WERI-Rb-1 (cell line): ENCODE results near the gene FOXD2.
A peak's percentile ranks its signal among the peaks of the same experiment; 100 is the strongest.

Source experiments
- DNase-seq: peaks from one replicate; pipeline ENCODE4 v3.0.0-alpha.2; 2020
- H3K27ac ChIP-seq: fragments of 250-450 bp; sonication (Bioruptor Pico); 2 replicates; pipeline ENCODE4 v1.5.1; 2020; ENCODE audit warnings: mild to moderate bottlenecking, moderate library complexity
- H3K27me3 ChIP-seq: fragments of 250-450 bp; sonication (Bioruptor Pico); 2 replicates; pipeline ENCODE4 v1.5.1; 2021; ENCODE audit warnings: mild to moderate bottlenecking, low read depth, moderate library complexity; ENCODE audit not compliant: insufficient read depth, severe bottlenecking
- H3K36me3 ChIP-seq: fragments of 250-450 bp; sonication (Bioruptor Pico); 2 replicates; pipeline ENCODE4 v1.5.1; 2020; ENCODE audit warnings: mild to moderate bottlenecking, moderate library complexity
- H3K4me3 ChIP-seq: 2 replicates; pipeline ENCODE4 v1.5.1; 2011; ENCODE audit warnings: low read depth, mild to moderate bottlenecking, control low read depth, low read length
- H3K9me3 ChIP-seq: fragments of 250-450 bp; sonication (Bioruptor Pico); 2 replicates; pipeline ENCODE4 v1.5.1; 2021; ENCODE audit warnings: mild to moderate bottlenecking, moderate library complexity; ENCODE audit not compliant: severe bottlenecking
- TF ChIP-seq, protein P1 (sequence below): IDR thresholded peaks from 2 replicates; pipeline ENCODE4 v1.5.1; 2011; ENCODE audit warnings: low read depth, mild to moderate bottlenecking, control low read depth, inconsistent platforms, low read length

The FOXD2 gene

DNA sequence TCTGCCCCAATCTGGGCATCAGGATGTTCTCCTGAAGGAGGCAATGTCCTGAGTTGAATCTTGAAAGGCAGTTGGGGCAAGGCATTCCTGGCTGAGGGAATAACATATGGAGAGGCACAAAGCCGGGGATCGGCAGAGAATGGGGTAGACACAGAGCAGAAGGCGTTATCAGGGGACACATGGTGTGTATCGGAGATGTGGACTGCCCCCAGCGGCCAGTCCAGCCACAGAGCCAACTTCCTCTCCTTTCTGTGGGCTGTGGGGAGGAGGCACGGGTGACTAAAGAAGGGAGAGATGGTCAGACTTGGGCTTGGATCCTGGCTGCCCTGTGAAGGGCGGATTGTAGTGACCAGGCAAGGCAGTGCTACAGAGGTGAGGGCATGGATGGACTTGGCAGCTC is 32.1 kb downstream of the FOXD2 start:
- Histone ChIP-seq H3K36me3 (no peaks in the 10 kb centered on the region), H3K4me3 (no peak overlapping the region), H3K27ac (no peak overlapping the region), H3K9me3 (no peaks in the 10 kb centered on the region), H3K27me3 (peaks cover 21% of the 10 kb centered on the region)
- peak; percentile 33 for DNase-seq
- TF ChIP-seq, protein P1, sequence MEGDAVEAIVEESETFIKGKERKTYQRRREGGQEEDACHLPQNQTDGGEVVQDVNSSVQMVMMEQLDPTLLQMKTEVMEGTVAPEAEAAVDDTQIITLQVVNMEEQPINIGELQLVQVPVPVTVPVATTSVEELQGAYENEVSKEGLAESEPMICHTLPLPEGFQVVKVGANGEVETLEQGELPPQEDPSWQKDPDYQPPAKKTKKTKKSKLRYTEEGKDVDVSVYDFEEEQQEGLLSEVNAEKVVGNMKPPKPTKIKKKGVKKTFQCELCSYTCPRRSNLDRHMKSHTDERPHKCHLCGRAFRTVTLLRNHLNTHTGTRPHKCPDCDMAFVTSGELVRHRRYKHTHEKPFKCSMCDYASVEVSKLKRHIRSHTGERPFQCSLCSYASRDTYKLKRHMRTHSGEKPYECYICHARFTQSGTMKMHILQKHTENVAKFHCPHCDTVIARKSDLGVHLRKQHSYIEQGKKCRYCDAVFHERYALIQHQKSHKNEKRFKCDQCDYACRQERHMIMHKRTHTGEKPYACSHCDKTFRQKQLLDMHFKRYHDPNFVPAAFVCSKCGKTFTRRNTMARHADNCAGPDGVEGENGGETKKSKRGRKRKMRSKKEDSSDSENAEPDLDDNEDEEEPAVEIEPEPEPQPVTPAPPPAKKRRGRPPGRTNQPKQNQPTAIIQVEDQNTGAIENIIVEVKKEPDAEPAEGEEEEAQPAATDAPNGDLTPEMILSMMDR, result peak; percentile 64

DNA sequence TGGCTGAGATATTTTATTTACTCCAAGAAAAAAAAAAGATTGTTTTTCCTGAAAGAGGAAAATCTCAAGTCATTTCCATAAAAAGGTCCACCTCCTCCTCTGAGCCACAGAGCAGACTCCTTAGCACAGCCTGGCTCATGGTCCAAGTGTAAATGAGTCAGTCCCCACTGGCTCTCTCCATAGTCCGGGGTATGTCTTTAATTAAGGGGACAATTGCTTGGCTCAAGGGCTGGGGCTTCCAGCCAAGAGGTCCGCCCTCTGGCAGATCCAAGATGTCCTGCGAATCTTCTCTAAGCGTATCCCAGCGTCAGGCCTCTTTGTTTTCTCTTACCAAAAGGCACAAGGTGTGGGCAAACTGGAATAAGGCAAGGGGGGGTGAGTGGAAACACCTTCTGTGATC is 33.3 kb downstream of the FOXD2 start:
- Histone ChIP-seq H3K9me3 (no peaks in the 10 kb centered on the region), H3K4me3 (no peak overlapping the region), H3K27me3 (peaks cover 26% of the 10 kb centered on the region), H3K27ac (no peak overlapping the region), H3K36me3 (no peaks in the 10 kb centered on the region)
- TF ChIP-seq, protein P1, result no peak
- no peak for DNase-seq

DNA sequence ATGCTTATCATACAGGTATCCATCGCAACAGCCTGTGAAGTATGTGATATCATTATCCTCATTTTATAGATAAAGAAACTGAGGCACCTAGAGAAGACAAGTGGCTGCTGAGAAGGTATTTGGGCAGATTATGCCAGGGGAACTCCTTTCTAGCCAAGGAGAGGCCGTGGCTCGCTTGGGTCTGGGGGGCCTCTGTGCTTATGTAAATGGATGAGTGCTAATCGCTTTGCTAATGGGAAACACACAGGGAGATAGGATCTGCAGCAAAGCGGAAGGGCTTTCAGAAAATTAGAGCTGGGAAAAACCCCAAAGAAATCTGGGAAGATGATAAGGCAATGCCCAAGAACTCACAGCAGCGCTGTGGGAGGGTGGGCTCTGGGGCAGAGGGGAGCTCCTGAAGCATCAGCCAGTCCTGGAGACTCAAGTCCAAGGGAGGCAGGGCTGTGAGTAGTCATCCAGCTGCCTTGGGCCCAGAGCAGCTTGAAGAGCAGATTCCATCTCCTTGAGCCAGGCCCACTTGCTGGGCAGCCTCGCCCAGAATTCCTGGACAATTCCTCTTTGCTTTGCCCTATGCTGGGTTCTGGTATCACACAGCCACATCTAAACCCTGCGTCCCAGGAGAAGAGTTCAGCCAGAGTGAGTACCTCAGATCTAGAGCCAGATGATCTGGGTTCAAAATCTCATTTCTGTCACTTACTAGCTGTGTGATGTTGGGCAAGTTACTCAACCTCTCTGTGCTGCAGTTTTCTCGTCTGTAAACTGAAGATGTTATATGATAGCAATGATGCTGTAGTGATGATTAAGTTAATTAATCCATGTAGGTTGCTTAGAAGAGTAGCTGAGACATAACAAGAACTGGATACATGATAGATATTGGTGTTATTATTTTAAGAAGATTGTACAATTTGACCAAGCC is 36.7 kb downstream of the FOXD2 start:
- TF ChIP-seq, protein P1, result no peak

DNA sequence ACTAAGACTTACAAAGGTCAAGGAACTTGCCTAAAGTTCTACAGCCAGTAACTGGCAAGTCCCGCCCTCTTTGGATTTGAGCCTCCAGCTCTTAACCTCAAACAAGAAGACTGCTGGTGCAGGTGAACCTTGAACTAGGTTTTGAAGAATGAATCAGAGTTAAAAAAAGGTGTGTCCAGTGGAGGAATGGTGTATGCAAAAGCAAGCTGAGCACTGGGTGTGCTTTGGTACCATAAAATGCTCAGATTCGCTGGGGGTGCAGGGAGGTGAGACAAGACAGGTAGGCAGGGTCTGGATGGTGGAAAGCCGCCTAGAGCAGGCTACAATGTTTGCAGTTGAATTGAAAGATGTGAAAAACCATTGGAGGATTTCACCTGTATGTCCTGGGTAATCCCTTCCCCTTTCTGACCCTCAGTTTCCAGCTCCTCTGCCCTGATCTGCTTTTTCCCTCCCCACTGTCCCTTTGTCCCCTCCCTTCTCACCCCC is 39.8 kb downstream of the FOXD2 start:
- TF ChIP-seq, protein P1, result no peak
- no peaks in the 10 kb centered on the region for H3K9me3 ChIP-seq
- no peaks in the 10 kb centered on the region for H3K36me3 ChIP-seq
- peaks cover 60% of the 10 kb centered on the region for H3K27me3 ChIP-seq
- no peak overlapping the region for H3K4me3 ChIP-seq
- no peak overlapping the region for H3K27ac ChIP-seq
- DNase-seq, result no peak

More for the DNA sequence above, 36.7 kb downstream of the FOXD2 start:
- peaks cover 45% of the 10 kb centered on the region for H3K27me3 ChIP-seq
- H3K4me3 ChIP-seq, result no peak overlapping the region
- no peak overlapping the region for H3K27ac ChIP-seq
- no peaks in the 10 kb centered on the region for H3K9me3 ChIP-seq
- no peaks in the 10 kb centered on the region for H3K36me3 ChIP-seq
- no peak for DNase-seq

DNA sequence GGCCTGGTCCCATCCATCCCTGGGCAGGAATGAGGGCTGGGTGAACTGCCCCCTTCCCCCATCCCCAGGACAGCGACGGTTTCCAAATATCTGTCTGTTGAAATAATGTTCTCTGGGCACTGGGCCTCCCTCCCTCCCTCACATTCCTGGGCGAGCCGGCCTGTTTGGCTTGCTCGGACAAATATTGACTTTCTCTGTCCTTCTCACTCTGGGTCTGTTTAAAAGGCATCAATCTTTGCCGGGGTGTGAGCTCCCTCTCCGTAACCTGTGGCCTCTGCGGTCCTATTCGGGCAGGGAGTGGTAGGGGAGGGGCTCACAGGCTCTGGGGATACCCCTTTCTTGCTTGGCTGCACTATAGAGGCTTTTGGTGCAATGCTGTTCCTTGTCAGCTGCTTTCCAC is 40.2 kb downstream of the FOXD2 start:
- Histone ChIP-seq H3K27me3 (peaks cover 57% of the 10 kb centered on the region), H3K27ac (no peak overlapping the region), H3K4me3 (no peak overlapping the region), H3K36me3 (no peaks in the 10 kb centered on the region), H3K9me3 (no peaks in the 10 kb centered on the region)
- DNase-seq, result no peak
- TF ChIP-seq, protein P1, result no peak

DNA sequence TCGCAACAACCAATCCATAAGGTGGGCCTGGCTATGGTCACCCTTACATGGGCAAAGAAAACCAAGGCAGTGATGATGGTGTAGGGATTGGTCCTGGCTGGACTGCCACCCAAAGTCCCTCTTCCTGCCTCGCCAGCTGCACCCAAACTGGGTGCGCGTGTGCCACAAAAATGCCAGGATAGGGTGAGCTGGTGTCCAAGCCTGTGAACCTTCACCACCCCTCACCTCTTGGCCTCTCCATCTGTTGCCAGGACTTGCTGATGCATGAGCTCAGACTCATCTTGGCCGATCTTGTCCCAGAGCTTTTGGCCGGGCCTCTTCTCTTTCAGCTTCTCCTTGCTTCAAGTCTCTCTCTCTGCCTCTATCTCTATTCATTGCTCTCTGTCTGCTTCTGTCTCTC is 41.8 kb downstream of the FOXD2 start:
- peaks cover 58% of the 10 kb centered on the region for H3K27me3 ChIP-seq
- H3K9me3 ChIP-seq, result no peaks in the 10 kb centered on the region
- TF ChIP-seq, protein P1, result no peak
- no peak for DNase-seq
- no peaks in the 10 kb centered on the region for H3K36me3 ChIP-seq
- H3K4me3 ChIP-seq, result no peak overlapping the region
- H3K27ac ChIP-seq, result no peak overlapping the region
